ENCODE data around the gene GLYATL3.
"Not testable (repeated sequence)": the region's sequence is repeated elsewhere in the genome, so short reads cannot be mapped to it uniquely, and the experiment has no call there.

GLYATL3 gene

DNA sequence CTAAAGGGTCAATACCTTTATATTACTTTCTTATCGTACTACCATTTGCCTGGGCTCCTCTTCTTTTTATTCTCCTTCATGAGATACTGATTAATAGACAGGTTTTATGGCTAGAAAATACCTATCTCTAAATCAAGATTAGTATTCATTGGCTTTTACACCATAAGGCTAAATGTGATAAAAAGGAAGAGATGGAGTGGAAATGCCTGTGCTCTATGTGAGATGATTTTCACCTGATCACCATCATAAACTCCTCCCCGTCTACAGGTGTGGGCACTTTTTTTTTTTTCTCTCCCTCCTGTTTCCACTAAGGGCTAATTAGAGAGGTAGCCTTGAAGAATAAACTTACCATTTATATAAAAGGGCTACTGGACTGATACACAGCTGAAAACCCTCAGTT, at the start of gene GLYATL3:
Gene GLYATL3, plus strand, starts transcription at position 301 of the 400 bp plus-strand sequence. CDS start 12,068 bp downstream, outside the sequence.
- DNase-seq, result no peak

- no peak for DNase-seq
Observed at GRCh38 chr6:49453221-49453620, 46.5 kb upstream of the GLYATL3 start.

DNA sequence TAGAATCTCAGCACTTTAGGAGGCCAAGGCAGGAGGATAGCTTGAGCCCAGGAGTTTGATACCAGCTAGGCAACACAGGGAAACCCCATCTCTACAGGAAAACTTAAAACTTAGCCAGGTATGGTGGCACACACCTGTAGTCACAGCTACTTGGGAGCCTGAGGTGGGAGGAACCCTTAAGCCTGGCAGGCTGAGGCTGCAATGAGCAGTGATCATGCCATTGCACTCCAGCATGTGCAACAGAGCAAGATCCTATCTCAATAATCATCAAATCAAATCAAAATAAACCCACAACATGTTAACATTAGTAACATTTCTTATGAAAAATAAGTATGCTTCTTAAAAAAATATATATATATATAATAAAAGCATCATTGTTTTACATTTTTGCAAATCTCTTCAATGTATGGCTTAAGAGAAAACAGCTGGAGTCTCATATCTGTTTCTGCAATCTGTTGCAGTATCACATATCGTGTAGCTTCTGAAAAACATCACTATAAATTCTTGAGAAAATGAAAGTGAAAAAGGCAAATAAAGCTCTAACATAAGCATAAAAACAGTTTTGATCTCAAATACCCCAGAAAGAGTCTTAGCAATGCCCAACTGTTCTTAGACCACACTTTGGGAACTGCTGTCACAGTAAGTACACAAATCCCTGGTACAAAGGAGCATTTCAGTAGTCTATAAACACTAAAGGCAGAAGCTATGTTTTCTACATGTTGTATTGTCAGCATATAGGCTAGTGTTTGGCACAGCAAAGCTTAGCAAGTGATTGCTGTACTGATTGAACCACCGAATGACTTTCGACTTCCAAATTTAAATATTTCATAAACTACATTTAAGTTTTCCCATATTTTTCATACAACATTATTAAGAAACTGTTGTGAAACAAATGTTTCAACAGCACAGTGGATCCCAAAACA, 44.7 kb upstream of the GLYATL3 start:
- no peak for DNase-seq

GRCh38 chr6:49457771-49458170, 42.0 kb upstream of the GLYATL3 start:
- no peak for DNase-seq

- no peak for DNase-seq
Observed at GRCh38 chr6:49462071-49462470, 37.7 kb upstream of the GLYATL3 start.

DNA sequence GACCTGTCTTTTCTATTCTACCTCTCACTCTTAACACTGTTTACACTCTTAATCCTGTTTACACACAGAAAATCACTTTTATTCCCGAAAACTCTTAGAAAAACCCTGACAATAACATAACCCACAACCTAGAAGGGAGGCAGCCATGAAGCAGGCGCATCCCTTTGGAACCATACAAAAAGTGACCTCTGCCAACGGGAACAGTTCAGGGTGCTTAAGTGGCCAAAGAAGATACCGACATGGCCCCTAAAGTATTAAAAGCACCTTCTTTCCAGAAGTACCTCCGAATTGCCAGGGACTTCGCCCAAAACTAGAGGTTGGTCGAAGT, 37.2 kb upstream of the GLYATL3 start:
- DNase-seq, result no peak

DNA sequence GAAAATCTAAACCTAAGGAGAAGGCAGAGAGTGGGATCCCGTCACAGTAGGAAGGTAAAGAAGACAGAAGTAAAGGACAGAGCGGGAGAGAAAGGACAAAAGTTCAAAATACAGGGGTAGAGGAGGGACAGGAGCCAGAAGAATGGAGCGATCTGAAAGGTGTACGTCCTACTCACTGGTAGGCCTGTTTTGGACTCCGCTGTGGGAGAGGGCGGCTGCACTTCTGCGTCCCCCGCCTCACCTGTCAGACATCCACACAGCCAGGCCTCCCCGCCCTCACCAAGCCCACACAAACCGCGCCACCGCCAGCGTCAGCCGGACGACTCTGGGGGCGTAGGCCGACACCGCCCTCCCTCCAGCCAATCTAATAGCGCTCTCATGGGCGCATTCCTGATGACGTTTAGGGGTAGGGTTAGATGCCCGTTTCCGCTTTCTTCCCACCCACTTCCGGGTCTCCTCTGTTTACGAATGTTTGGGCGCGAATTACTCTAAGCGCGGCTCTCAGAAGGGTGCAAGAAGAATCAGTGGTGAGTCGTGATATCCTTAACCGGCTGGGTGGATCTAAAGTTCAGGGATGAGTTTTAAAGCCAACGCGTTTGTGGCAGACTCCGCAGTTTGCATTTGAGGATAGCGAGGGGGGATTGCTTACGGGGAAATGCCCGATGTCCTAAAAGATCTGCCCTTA, 36.7 kb upstream of the GLYATL3 start, which contains the start of the genes CENPQ and MMUT:
Gene CENPQ, plus strand, starts transcription at position 444 of the 685 bp plus-strand sequence. CDS start 6,807 bp downstream, outside the sequence.
Gene MMUT, minus strand, starts transcription at position 327 of the 685 bp plus-strand sequence. CDS start 3,787 bp downstream, outside the sequence.
- DNase-seq, result peak; percentile 87

DNA sequence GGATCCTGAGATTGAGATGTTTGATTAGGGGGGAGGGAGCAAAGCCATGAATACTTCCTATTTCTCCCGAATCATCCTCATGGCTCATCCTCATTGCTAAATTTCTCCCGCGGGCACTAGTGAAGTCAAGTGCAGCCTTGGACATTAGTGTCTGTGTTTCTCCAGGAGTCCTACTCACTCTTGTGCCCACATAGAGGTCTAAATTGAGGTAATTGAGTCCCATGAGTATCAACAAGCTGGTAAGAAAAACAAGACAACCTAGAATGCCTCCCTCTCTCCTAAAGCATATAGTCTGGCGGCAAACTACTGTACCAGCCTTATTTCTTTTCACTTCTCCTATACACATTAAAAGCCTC, 36.1 kb upstream of the GLYATL3 start:
- DNase-seq, result no peak

GRCh38 chr6:49464691-49465090, 35.0 kb upstream of the GLYATL3 start:
- DNase-seq, result no peak

GRCh38 chr6:49468042-49468441, 31.7 kb upstream of the GLYATL3 start:
- no peak for DNase-seq

- not testable (repeated sequence) for DNase-seq
Observed at GRCh38 chr6:49476564-49476963, 23.2 kb upstream of the GLYATL3 start.

DNA sequence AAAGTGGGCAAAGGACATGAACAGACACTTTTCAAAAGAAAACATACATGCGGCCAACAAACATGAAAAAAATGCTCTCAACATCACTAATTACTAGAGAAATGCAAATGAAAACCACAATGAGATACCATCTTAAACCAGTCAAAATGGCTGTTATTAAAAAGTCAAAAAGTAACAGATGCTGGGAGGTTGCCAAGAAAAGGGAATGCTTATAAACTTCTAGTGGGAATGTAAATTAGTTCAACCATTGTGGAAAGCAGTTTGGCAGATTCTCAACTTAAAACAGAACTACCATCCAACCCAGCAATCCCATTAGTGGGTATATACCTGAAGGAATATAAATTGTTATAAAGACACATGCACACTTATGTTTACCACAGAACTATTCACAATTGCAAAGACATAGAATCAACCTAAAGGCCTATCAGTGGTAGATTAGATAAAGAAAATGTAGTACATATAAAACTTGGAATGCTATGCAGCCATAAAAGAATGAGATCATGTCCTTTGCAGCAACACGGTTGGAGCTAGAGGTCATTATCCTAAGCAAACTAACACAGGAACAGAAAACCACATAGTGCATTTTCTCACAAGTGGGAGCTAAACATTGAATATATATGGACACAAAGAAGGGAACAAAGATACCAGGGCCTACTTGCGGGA, 20.3 kb upstream of the GLYATL3 start:
- no peak for DNase-seq

GRCh38 chr6:49481846-49482245, 17.9 kb upstream of the GLYATL3 start:
- DNase-seq, result not testable (repeated sequence)

DNA sequence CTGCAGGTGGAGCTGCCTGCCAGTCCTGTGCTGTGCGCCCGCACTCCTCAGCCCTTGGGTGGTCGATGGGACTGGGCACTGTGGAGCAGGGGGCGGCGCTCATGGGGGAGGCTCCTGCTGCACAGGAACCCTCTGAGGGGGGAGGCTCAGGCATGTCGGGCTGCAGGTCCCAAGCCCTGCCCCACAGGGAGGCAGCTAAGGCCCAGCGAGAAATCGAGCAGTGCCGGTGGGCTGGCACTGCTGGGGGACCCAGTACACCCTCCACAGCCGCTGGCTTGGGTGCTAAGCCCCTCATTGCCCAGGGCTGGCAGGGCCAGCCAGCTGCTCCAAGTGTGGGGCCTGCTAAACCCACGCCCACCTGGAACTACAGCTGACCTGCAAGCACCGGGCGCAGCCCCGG, 16.3 kb upstream of the GLYATL3 start:
- not testable (repeated sequence) for DNase-seq

- DNase-seq, result no peak
Observed at GRCh38 chr6:49490633-49491032, 9.1 kb upstream of the GLYATL3 start.

- DNase-seq, result peak in 1 of 2 experiments; percentile 6
Observed at GRCh38 chr6:49497304-49497703, 2.4 kb upstream of the GLYATL3 start.

- DNase-seq, result no peak
Observed at GRCh38 chr6:49499126-49499525, 597 bp upstream of the GLYATL3 start.

DNA sequence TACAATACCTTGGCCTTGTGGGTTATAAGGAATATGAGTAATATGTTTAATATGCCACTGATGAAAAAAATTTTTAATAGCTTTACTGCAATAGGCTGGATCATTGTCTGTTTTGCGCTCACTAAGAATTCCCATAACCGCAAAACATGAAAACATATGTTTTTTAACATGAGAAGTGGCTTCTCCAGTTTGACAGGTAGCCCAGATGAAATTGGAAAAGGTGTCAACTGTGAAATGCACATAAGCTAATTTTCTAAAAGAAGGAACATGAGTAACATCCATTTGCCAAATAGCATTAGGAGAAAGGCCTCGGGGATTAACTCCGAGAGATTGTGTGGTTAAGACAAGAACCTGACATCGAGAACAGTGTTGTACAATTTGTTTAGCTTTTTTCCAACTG, 4.9 kb downstream of the GLYATL3 start:
- DNase-seq, result no peak

GRCh38 chr6:49506569-49507111, 6.9 kb downstream of the GLYATL3 start:
- no peak for DNase-seq

GRCh38 chr6:49509342-49509741, 9.6 kb downstream of the GLYATL3 start:
- no peak for DNase-seq

GRCh38 chr6:49513153-49513989, 13.6 kb downstream of the GLYATL3 start:
- no peak for DNase-seq

Measured in NCI-H1930 (cell line).